Measurements from ENCODE around the gene SMIM43. TPM values are rescaled to one million over a fixed set of nuclear protein-coding genes. Genes with fewer than 3 reads are reported as not detected.
A peak's percentile ranks its signal among the peaks of the same experiment; 100 is the strongest.

SMIM43 gene
- total and polyA plus RNA-seq, 2 of the 8 experiments (the other 6 are each of a cell fraction or from before 2014, with no cell fraction given), result 0.50 to 0.94 TPM

GRCh38 chr4:121736735-121737351 is 28.1 kb downstream of the SMIM43 start:
- Histone ChIP-seq H3K4me3 (ENCODE audit: extremely low read depth in 1 of 4, insufficient read depth in 2 of 4, low read depth in 3 of 4, low read length in 4 of 4) (no peak overlapping the region), H2BK15ac (ENCODE audit: low read length) (no peak overlapping the region), H3K4me1 (replicated peaks in 1 of 4; ENCODE audit: control insufficient read depth in 3 of 4, insufficient read depth in 4 of 4, low read length in 3 of 4) (peaks cover 0 to 3% (median 2%) of the 10 kb centered on the region in 4 experiments; a peak in 4 of 7 replicates), H3K27me3 (replicated peaks in 1 of 4; ENCODE audit: control insufficient read depth in 3 of 4, extremely low read depth in 1 of 4, insufficient read depth in 3 of 4, low read length in 3 of 4) (no peaks in the 10 kb centered on the region; a peak in 1 of 7 replicates), H3K56ac (replicated peaks; ENCODE audit: insufficient read length, low read depth, low read length) (no peak overlapping the region), H4K20me1 (replicated peaks in 1 of 2; ENCODE audit: control insufficient read depth in 1 of 2, insufficient read depth in 2 of 2, low read length in 2 of 2) (no peaks in the 10 kb centered on the region), H2BK5ac (ENCODE audit: low read depth, low read length) (no peak overlapping the region), H3K23ac (ENCODE audit: insufficient read length) (no peak overlapping the region), H2BK120ac (replicated peaks; ENCODE audit: low read depth, low read length) (no peak overlapping the region), H4K5ac (ENCODE audit: insufficient read length, low read depth, low read length) (no peak overlapping the region), H4K8ac (ENCODE audit: extremely low read depth, insufficient read depth, low read length) (no peak overlapping the region), H2AFZ (ENCODE audit: low read length) (0 out of 2 replicates have a peak overlapping the region, but pooled peaks have one; percentile 15), H2BK12ac (ENCODE audit: low read depth, low read length) (no peak overlapping the region), H2AK5ac (ENCODE audit: low read depth, low read length) (no peak overlapping the region), H3K9ac (replicated peaks in 1 of 4; ENCODE audit: extremely low read depth in 1 of 4, low read depth in 3 of 4, low read length in 3 of 4) (no peak overlapping the region), H3K36me3 (ENCODE audit: control insufficient read depth in 2 of 4, insufficient read depth in 4 of 4, low read length in 3 of 4) (no peaks in the 10 kb centered on the region), H3K4ac (replicated peaks; ENCODE audit: insufficient read length, low read depth, low read length) (no peak overlapping the region), H3K23me2 (ENCODE audit: low read depth, low read length) (0 out of 2 replicates have a peak, but pooled peaks cover 2% of the 10 kb centered on the region), H2BK20ac (ENCODE audit: low read length) (no peak overlapping the region), H3K4me2 (ENCODE audit: insufficient read depth in 1 of 2, low read depth in 2 of 2, low read length in 2 of 2) (no peak overlapping the region), H4K91ac (replicated peaks; ENCODE audit: insufficient read length, low read length) (no peak overlapping the region), H3K18ac (ENCODE audit: extremely low read depth, low read length) (no peak overlapping the region), H3K27ac (ENCODE audit: low read depth, low read length) (no peak overlapping the region), H3K9me3 (ENCODE audit: insufficient read depth in 2 of 2, low read depth in 1 of 2, low read length in 1 of 2) (no peaks in the 10 kb centered on the region), H3K14ac (ENCODE audit: insufficient read length) (no peak overlapping the region), H3K79me2 (ENCODE audit: control insufficient read depth in 1 of 2, insufficient read depth in 2 of 2, low read length in 2 of 2) (no peaks in the 10 kb centered on the region), H3K79me1 (ENCODE audit: low read depth, low read length) (no peaks in the 10 kb centered on the region)
- peak; percentile 73 to 79 for TF ChIP-seq RAD21 (IDR thresholded peaks at IDR 0.05 in 1 of 2, conservative IDR thresholded peaks at IDR 0.05 in 1 of 2; ENCODE audit: low read depth in 2 of 2, low read length in 2 of 2)
- TF ChIP-seq POLR2A (IDR thresholded peaks at IDR 0.05; ENCODE audit: control extremely low read depth in 1 of 2, low read depth in 2 of 2, low read length in 2 of 2), result no peak
- TF ChIP-seq CTCF (IDR thresholded peaks at IDR 0.05; ENCODE audit: control extremely low read depth in 1 of 3, insufficient read depth in 1 of 3, low read depth in 1 of 3, low read length in 3 of 3), result peak in 2 of 3 experiments; percentile 41 to 58; a peak in 3 of 4 replicates
- DNase-seq (ENCODE audit: low read depth in 1 of 2, low spot score in 2 of 2), result peak in 1 of 2 experiments; percentile 51
- WGBS, 2 experiments (ENCODE audit: extremely low coverage in 1 of 2, insufficient coverage in 1 of 2, insufficient read length in 1 of 2, insufficient replicate concordance in 2 of 2, low coverage in 1 of 2, low lambda C conversion rate in 2 of 2, missing lambda C conversion rate in 1 of 2), result 86% methylated on average over 5 of the region's 5 CpGs; no CpG with 5 or more reads in 1 of the 2 experiments
- FAIRE-seq, result peak; percentile 66
- CTCF ChIA-PET (ENCODE audit: partially characterized antibody), result interaction anchor here (0.6 to 2.9 kb wide), 29 partner anchors 11 to 550 kb away, joined by 3 to 16 read pairs (median 4); partner anchors contain the start of genes ANXA5 and SMIM43
- POLR2A ChIA-PET (ENCODE audit: partially characterized antibody), result interaction anchor here (1.0 to 1.2 kb wide), 2 partner anchors 40 to 43 kb away, joined by 3 to 9 read pairs; partner anchors contain the start of gene ANXA5

Measured in H1 (cell line).